ENCODE data around the gene AASS. TPM values are rescaled to one million over a fixed set of nuclear protein-coding genes. Genes with fewer than 3 reads are reported as not detected.

Gene AASS
- total RNA-seq, 1 donor from 2014 or later: 35.5 TPM

DNA sequence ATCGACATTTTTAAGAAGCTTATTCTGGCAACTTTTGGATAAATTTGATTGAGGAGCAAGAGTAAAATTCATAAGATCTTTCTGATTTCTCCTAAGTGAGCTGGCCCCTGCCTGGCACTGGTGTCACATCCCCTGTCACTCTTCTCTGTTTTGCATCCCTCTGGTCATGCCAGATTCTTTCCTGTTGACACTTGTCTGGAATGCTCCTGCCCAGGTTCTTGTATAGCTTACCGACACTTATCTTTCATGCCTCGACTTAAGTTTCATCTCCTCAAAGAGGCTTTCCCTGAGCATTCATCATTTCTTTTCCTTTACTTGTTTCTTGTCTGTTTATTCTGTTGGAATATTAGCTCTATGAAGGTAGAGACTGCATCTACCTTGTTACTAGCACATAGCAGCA, 22.2 kb upstream of the AASS start:
- no peaks in the 10 kb centered on the region for H3K36me3 Mint-ChIP-seq
- no peak for DNase-seq (ENCODE audit: low spot score in 2 of 2, unreplicated experiment in 2 of 2)
- no peak overlapping the region for H3K4me3 Mint-ChIP-seq
- H3K9me3 Mint-ChIP-seq: no peaks in the 10 kb centered on the region
- H3K27me3 Mint-ChIP-seq (ENCODE audit: low read depth): no peaks in the 10 kb centered on the region
- H3K27ac Mint-ChIP-seq: no peak overlapping the region
- TF ChIP-seq, protein P1, sequence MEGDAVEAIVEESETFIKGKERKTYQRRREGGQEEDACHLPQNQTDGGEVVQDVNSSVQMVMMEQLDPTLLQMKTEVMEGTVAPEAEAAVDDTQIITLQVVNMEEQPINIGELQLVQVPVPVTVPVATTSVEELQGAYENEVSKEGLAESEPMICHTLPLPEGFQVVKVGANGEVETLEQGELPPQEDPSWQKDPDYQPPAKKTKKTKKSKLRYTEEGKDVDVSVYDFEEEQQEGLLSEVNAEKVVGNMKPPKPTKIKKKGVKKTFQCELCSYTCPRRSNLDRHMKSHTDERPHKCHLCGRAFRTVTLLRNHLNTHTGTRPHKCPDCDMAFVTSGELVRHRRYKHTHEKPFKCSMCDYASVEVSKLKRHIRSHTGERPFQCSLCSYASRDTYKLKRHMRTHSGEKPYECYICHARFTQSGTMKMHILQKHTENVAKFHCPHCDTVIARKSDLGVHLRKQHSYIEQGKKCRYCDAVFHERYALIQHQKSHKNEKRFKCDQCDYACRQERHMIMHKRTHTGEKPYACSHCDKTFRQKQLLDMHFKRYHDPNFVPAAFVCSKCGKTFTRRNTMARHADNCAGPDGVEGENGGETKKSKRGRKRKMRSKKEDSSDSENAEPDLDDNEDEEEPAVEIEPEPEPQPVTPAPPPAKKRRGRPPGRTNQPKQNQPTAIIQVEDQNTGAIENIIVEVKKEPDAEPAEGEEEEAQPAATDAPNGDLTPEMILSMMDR (IDR thresholded peaks at IDR 0.05; ENCODE audit: unreplicated experiment): no peak
- H3K4me1 Mint-ChIP-seq: peaks cover 8% of the 10 kb centered on the region

DNA sequence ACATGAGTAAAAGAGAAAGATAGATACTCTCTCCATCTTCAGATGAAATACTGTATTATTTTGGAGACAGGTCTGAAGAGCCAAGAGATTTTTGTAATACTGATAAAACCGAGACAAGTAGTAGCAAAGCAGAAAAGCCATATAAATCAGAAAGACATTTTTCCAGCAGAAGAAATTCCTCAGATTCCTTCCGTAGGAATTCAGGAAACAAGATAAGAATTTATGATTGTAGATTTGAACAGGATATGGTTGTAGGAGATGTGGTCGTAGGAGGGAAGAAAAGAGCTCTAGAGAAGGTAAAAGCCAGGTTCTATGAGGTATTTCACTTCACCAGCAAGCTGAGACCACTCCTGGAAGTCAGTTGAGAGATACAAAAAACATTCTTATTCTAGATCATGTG, 17.6 kb upstream of the AASS start:
- H3K27me3 Mint-ChIP-seq (ENCODE audit: low read depth): no peaks in the 10 kb centered on the region
- H3K4me1 Mint-ChIP-seq: peaks cover 13% of the 10 kb centered on the region
- H3K27ac Mint-ChIP-seq: peak overlapping the region; percentile 91

DNA sequence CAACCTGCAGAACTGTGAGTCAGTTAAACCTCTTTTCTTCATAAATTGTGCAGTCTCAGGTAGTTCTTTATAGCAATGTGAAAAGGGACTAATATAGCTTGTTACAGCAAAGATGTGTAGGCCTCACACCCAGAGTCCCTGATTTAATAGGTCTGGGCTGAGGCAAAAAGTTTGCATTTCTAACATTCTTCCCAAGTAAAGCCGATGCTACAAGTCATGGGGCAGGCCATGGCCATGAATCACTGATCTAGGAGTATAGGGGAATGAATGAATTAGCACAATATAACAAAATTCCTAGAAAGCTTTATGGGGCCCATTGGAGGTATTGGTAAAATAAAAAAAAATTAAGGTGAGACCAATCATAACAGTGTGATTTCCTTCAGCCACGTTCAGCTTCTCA, 11.5 kb upstream of the AASS start:
- Mint-ChIP-seq H3K36me3 (no peaks in the 10 kb centered on the region), H3K27ac (no peak overlapping the region), H3K4me1 (peaks cover 20% of the 10 kb centered on the region), H3K4me3 (no peak overlapping the region), H3K9me3 (peaks cover 8% of the 10 kb centered on the region), H3K27me3 (ENCODE audit: low read depth) (no peaks in the 10 kb centered on the region)
- TF ChIP-seq, protein P1 (IDR thresholded peaks at IDR 0.05; ENCODE audit: unreplicated experiment): no peak
- DNase-seq (ENCODE audit: low spot score in 2 of 2, unreplicated experiment in 2 of 2): no peak

More for the DNA sequence above, 17.6 kb upstream of the AASS start:
- no peaks in the 10 kb centered on the region for H3K9me3 Mint-ChIP-seq
- TF ChIP-seq, protein P1 (IDR thresholded peaks at IDR 0.05; ENCODE audit: unreplicated experiment): no peak
- no peak overlapping the region for H3K4me3 Mint-ChIP-seq
- DNase-seq (ENCODE audit: low spot score in 2 of 2, unreplicated experiment in 2 of 2): no peak
- no peaks in the 10 kb centered on the region for H3K36me3 Mint-ChIP-seq

DNA sequence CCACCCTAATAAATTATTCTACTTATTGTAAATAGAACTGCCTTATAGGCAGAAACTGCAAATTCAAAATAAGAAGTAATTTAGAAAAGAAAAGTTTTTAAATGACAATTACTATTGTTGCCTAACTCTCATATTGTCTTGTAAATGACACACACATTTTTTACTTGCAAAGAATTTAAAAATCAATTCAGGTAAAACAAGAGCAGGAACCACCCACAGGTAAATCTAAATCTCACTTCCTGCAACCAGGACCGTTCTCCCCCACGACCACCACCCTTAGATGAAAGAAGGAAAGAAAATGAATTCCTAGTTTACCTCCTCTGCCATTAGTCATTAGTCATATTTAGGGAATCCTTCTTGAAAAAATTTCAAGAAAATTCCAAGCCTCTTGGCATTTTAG, 4.8 kb upstream of the AASS start:
- peaks cover 3% of the 10 kb centered on the region for H3K4me1 Mint-ChIP-seq
- no peaks in the 10 kb centered on the region for H3K36me3 Mint-ChIP-seq
- TF ChIP-seq, protein P1 (IDR thresholded peaks at IDR 0.05; ENCODE audit: unreplicated experiment): no peak
- H3K4me3 Mint-ChIP-seq: no peak overlapping the region
- peaks cover 8% of the 10 kb centered on the region for H3K9me3 Mint-ChIP-seq
- no peak overlapping the region for H3K27ac Mint-ChIP-seq
- H3K27me3 Mint-ChIP-seq (ENCODE audit: low read depth): no peaks in the 10 kb centered on the region
- DNase-seq (ENCODE audit: low spot score in 2 of 2, unreplicated experiment in 2 of 2): no peak

DNA sequence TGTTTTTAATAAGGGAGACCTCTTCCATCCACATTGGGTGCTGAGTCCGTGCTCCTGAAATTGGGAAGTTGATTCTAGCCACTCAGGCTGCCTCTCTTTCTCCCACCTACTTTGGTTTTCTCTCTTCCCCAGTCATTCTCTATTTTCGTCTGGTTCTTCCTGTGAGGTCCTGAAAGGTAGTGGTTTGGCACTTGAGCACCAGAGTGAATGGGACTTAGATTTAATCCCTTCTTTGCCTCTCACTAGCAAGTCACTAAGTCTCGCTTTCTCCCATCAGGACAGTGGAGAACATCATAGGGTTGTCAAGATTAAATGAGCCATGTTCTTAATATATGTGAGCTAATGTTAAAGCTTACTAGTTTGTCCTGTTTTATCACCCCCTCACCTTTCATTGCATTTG, 4.0 kb upstream of the AASS start:
- no peaks in the 10 kb centered on the region for H3K27me3 Mint-ChIP-seq (ENCODE audit: low read depth)
- H3K4me1 Mint-ChIP-seq: peaks cover 9% of the 10 kb centered on the region
- TF ChIP-seq, protein P1 (IDR thresholded peaks at IDR 0.05; ENCODE audit: unreplicated experiment): no peak
- H3K36me3 Mint-ChIP-seq: no peaks in the 10 kb centered on the region
- peaks cover 5% of the 10 kb centered on the region for H3K9me3 Mint-ChIP-seq
- DNase-seq (ENCODE audit: low spot score in 2 of 2, unreplicated experiment in 2 of 2): no peak
- no peak overlapping the region for H3K27ac Mint-ChIP-seq
- no peak overlapping the region for H3K4me3 Mint-ChIP-seq

All from mesothelial cell of epicardium (in vitro differentiated cells).